HG02642 (cell line): Measurements from ENCODE around the gene PRR30.
"Not testable (repeated sequence)": the region's sequence is repeated elsewhere in the genome, so short reads cannot be mapped to it uniquely, and the experiment has no call there.

Source experiments
- ATAC-seq: cut with Tn5 transposase; IDR thresholded peaks from one replicate; pipeline ENCODE4 v1.9.1; 2021; ENCODE audit warnings: mild to moderate bottlenecking; ENCODE audit not compliant: unreplicated experiment, poor library complexity

PRR30 gene

GRCh38 chr2:27139310-27139709 is at the start of gene PRR30:
PRR30 (minus strand) TSS chr2:27139410; CDS start chr2:27138329, 1,081 bp downstream.
- no peak for ATAC-seq

- no peak for ATAC-seq
Measured at GRCh38 chr2:27186613-27187345, 47.6 kb upstream of the PRR30 start.

- no peak for ATAC-seq
Measured at GRCh38 chr2:27185331-27186026, 46.3 kb upstream of the PRR30 start.

GRCh38 chr2:27184115-27184514 is 44.9 kb upstream of the PRR30 start:
- no peak for ATAC-seq

GRCh38 chr2:27182346-27182745 is 43.1 kb upstream of the PRR30 start:
- no peak for ATAC-seq

- ATAC-seq: no peak
Measured at GRCh38 chr2:27179344-27180000, 40.3 kb upstream of the PRR30 start.

GRCh38 chr2:27178469-27178868 is 39.3 kb upstream of the PRR30 start:
- no peak for ATAC-seq

- no peak for ATAC-seq
Measured at GRCh38 chr2:27177441-27178351, 38.5 kb upstream of the PRR30 start.

GRCh38 chr2:27175781-27176180 is 36.6 kb upstream of the PRR30 start:
- ATAC-seq: not testable (repeated sequence)

- ATAC-seq: no peak
Measured at GRCh38 chr2:27175330-27175729, 36.1 kb upstream of the PRR30 start.

GRCh38 chr2:27174638-27175037 is 35.4 kb upstream of the PRR30 start:
- no peak for ATAC-seq

- ATAC-seq: no peak
Measured at GRCh38 chr2:27171351-27171848, 32.2 kb upstream of the PRR30 start.

GRCh38 chr2:27170581-27171337 is 31.5 kb upstream of the PRR30 start:
- ATAC-seq: no peak

- ATAC-seq: no peak
Measured at GRCh38 chr2:27164960-27165763, 26.0 kb upstream of the PRR30 start.

GRCh38 chr2:27162151-27163121 is 23.2 kb upstream of the PRR30 start:
- ATAC-seq: no peak

GRCh38 chr2:27160191-27160590 is 21.0 kb upstream of the PRR30 start:
- ATAC-seq: no peak

GRCh38 chr2:27159271-27159670 is 20.1 kb upstream of the PRR30 start:
- no peak for ATAC-seq
